GM19455 (cell line): ENCODE data around the gene KRT35.

Experiments used
- ATAC-seq: cut with Tn5 transposase; IDR thresholded peaks from one replicate; pipeline ENCODE4 v1.9.1; 2021; ENCODE audit not compliant: unreplicated experiment

The KRT35 gene

GRCh38 chr17:41490000-41490990, 9.3 kb upstream of the KRT35 start:
- no peak for ATAC-seq

- no peak for ATAC-seq
Observed at GRCh38 chr17:41489531-41489930, 8.6 kb upstream of the KRT35 start, which contains the start of gene KRT36. Gene KRT36 (minus strand): TSS chr17:41489910. CDS start chr17:41489864, 46 bp downstream.

GRCh38 chr17:41486809-41487530, 6.0 kb upstream of the KRT35 start:
- no peak for ATAC-seq

GRCh38 chr17:41486316-41486715, 5.4 kb upstream of the KRT35 start:
- no peak for ATAC-seq

- ATAC-seq, result no peak
Observed at GRCh38 chr17:41484920-41485904, 4.3 kb upstream of the KRT35 start.

- ATAC-seq, result no peak
Observed at GRCh38 chr17:41483991-41484826, 3.3 kb upstream of the KRT35 start.

- ATAC-seq, result no peak
Observed at GRCh38 chr17:41483531-41483930, 2.6 kb upstream of the KRT35 start.

- ATAC-seq, result no peak
Observed at GRCh38 chr17:41480581-41480980, 370 bp downstream of the KRT35 start.

GRCh38 chr17:41480136-41480535, 815 bp downstream of the KRT35 start:
- ATAC-seq, result no peak

GRCh38 chr17:41478237-41478636, 2.7 kb downstream of the KRT35 start:
- no peak for ATAC-seq

- no peak for ATAC-seq
Observed at GRCh38 chr17:41476866-41477815, 3.8 kb downstream of the KRT35 start.

- ATAC-seq, result no peak
Observed at GRCh38 chr17:41475421-41475820, 5.5 kb downstream of the KRT35 start.

GRCh38 chr17:41474863-41475262, 6.1 kb downstream of the KRT35 start:
- no peak for ATAC-seq

- no peak for ATAC-seq
Observed at GRCh38 chr17:41468346-41468745, 12.6 kb downstream of the KRT35 start.

- no peak for ATAC-seq
Observed at GRCh38 chr17:41467561-41467960, 13.4 kb downstream of the KRT35 start.

- ATAC-seq, result no peak
Observed at GRCh38 chr17:41466988-41467387, 14.0 kb downstream of the KRT35 start, which contains the start of gene KRT32. Gene KRT32 (minus strand): TSS chr17:41467386. CDS start chr17:41467325, 61 bp downstream.

- no peak for ATAC-seq
Observed at GRCh38 chr17:41464682-41465081, 16.3 kb downstream of the KRT35 start.

- ATAC-seq, result no peak
Observed at GRCh38 chr17:41464173-41464572, 16.8 kb downstream of the KRT35 start.

- ATAC-seq, result no peak
Observed at GRCh38 chr17:41463746-41464145, 17.2 kb downstream of the KRT35 start.
